Measurements from ENCODE around the gene EIF4EBP3.

Gene EIF4EBP3

DNA sequence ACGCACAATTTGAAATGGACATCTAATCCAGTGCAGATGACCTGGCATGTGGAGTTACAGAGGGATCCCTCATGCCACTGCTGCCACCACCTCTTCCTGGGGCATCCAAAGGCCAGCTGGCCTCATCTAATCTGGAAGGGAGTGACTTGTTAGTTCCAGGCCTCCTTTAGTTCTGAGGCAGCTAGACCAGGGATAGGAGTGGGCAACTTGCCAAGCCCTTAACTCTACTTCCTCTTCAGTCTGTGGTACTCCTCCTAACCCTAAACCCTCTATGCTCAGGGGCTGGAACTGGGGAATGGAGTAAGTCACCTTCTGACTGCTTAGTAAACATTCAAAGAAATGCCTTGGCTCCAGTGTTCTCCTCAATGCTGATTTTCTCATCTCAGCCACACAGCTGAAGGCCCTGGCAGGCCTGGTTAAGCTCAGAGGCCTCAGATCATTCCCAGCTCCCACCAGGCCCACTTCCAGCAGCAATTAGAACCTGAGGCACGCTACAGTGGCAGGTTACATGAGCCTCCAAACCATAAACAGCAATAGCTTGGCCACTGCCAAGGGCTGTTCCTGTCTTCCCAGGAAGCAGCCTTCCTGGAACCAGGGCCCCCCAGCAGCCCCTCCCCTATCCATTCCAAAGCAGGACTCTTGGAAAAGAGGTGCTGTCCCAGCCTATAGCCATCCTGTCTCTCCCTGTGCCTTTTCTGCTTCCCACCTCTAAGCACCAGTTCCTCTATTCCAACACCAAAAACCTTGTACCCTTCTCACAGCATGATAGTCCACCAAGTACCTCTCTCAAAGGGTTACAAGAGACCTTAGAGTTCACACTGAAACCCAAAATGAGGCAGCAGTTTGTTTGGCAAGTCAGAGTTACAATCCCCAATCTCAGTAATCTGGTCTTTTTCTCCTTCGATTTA is 2.0 kb downstream of the EIF4EBP3 start:
- no peak overlapping the region for H3K4me3 ChIP-seq (ENCODE audit: low read depth, low read length)
- TF ChIP-seq, protein P1, sequence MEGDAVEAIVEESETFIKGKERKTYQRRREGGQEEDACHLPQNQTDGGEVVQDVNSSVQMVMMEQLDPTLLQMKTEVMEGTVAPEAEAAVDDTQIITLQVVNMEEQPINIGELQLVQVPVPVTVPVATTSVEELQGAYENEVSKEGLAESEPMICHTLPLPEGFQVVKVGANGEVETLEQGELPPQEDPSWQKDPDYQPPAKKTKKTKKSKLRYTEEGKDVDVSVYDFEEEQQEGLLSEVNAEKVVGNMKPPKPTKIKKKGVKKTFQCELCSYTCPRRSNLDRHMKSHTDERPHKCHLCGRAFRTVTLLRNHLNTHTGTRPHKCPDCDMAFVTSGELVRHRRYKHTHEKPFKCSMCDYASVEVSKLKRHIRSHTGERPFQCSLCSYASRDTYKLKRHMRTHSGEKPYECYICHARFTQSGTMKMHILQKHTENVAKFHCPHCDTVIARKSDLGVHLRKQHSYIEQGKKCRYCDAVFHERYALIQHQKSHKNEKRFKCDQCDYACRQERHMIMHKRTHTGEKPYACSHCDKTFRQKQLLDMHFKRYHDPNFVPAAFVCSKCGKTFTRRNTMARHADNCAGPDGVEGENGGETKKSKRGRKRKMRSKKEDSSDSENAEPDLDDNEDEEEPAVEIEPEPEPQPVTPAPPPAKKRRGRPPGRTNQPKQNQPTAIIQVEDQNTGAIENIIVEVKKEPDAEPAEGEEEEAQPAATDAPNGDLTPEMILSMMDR (IDR thresholded peaks at IDR 0.05; ENCODE audit: borderline replicate concordance, insufficient read depth, low read depth, low read length) = no peak

DNA sequence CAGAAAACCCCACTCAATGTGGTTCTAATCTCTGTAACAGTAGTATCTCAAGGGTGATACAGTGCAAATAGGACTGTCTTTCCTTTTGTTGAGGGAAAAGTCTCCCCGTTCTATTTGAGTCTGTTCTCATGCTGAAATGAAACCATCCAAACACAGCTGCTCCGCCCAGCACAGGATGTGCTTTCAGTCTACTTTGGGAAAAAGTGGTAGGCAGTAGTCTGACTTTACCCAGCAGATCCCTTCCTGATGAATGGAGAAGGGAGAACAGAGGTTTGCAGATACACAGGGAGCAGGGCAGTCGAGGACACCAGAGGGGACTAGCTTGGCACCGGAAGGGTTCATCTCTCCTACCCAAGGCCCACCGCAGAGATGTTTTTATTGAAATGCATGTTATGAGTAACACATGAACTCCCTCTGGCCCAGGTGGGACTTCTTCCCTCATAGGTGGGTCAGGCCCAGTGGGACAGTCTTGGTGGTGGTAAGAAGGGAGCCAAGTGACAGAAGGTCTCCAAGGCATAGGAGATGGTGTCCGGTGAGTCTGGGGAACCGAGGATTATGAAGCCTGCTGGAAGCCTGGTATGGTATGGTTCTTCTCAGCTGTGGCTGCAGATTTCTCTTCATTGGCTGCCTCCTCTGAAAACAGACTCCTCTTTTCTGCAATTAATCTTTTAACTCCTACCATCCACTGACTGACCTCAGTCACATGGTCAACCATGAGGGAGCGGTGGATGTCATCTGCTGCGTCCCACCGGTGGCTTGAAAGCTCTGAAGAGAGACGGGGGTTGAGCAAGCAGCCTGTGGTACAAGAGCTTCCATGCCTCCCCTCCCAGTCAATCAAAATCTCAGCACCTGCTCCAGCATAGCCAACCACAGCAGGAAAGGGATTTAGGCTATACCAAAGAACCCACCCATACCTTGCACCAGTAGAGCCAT is 3.0 kb downstream of the EIF4EBP3 start:
- TF ChIP-seq, protein P1 (IDR thresholded peaks at IDR 0.05; ENCODE audit: borderline replicate concordance, insufficient read depth, low read depth, low read length) = no peak
- H3K4me3 ChIP-seq (ENCODE audit: low read depth, low read length) = no peak overlapping the region

DNA sequence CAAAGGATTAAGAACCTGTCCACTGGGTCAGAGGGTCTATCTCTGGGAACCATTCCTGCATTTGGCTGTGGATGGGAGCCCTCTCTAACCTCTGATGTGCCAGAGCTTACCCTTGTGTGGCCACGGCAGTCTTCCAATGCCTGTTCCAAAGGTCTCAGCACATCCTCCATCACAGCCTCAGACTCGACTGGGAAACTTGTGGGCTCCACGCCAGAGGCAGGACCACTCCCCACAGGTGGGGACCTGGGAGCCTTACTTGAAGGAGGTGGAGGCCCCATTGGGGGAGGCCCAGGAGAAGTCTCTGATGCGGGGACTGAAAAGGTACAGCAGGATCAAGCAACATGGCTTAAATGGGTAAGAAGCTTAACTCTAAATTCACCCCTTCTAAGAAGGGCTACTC is 4.4 kb downstream of the EIF4EBP3 start:
- TF ChIP-seq, protein P1 (IDR thresholded peaks at IDR 0.05; ENCODE audit: borderline replicate concordance, insufficient read depth, low read depth, low read length) = no peak
- no peak overlapping the region for H3K4me3 ChIP-seq (ENCODE audit: low read depth, low read length)

DNA sequence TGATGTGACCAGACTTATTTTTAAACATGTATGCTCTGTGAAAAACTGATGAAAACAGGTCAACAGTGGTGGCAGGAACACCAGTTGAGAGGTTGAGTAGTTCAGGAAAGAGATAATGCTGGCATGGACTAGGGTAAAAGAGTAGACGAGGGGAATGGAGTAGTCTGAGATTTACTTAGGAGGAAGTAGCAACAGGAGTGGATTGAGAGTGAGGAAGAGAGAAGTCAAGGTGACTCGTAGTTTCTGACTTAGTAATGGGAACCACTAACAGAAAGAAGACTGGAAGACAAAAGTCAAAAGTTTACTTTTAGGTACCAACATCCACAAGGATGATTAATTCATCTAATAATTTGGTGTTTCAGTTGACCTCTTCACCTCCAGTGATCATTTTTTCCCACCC is 6.2 kb downstream of the EIF4EBP3 start:
- TF ChIP-seq, protein P1 (IDR thresholded peaks at IDR 0.05; ENCODE audit: borderline replicate concordance, insufficient read depth, low read depth, low read length) = no peak
- H3K4me3 ChIP-seq (ENCODE audit: low read depth, low read length) = no peak overlapping the region

DNA sequence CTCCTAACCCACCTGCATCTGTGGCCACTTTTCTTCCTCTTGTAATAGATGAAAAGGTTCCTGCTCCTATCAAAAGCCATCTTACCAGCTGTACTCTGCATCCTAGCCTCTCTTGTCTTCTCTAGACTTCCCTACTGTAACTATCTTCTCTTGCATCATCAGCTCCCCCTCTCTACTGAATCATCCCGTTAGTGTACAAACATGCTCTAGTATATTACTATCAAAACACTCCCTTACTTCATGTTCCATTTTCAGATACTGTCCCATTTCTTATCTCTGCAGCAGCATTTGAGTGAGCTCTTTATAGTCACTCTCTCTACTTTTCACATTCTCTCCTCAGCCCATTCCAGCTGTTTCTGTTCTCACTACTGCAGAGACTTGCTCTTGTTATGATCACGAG is 7.0 kb downstream of the EIF4EBP3 start:
- TF ChIP-seq, protein P1 (IDR thresholded peaks at IDR 0.05; ENCODE audit: borderline replicate concordance, insufficient read depth, low read depth, low read length) = no peak
- H3K4me3 ChIP-seq (ENCODE audit: low read depth, low read length) = no peak overlapping the region

DNA sequence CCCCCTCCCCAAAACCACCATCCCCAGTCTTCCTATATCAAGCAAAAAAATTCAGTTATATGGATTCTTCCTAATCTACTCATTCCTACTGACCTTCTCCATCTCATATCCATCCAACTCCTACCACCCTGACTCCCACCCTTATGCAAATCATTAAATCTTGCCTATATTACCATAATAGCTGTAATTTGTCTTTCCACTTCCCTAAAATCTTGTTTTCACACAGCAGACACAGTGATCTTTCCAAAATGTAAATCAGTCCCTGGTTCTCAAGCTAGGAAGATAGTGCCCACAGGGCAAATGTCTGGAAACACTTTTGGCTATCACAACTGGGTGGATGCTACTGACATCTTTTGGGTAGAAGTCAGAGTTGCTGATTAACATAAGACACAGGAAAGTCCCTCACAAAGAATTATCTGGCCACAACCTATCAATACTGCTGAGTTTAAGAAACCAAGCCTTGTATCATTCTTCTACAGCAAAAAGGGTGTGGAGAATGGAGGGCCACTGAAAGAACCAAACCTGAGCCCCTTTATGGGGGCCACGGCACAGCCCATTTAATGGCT is 8.4 kb downstream of the EIF4EBP3 start:
- TF ChIP-seq, protein P1 (IDR thresholded peaks at IDR 0.05; ENCODE audit: borderline replicate concordance, insufficient read depth, low read depth, low read length) = no peak

More for the DNA sequence above, 8.4 kb downstream of the EIF4EBP3 start:
- H3K4me3 ChIP-seq (ENCODE audit: low read depth, low read length) = peak overlapping the region; percentile 91
